ENCODE data around the gene BTBD16.

DNA sequence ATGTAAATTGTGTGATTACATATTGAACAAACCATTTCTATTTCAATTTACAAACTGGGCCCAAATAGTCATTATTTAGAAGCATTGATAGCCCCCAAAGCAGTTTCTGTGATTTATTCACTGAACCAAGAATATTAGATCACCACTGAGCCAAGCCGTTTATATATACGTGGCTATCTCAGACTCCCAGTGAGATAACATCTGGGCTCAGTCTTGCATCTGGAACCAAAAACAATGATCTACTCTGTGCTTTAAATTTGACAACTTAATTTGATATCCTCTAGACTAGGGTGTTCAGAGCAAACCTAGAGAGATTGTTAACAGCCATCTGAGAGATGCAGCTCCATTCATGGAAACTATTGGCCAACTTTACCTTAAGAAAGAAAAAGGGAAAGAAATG is 41.4 kb upstream of the BTBD16 start:
- TF ChIP-seq CTCF (IDR thresholded peaks at IDR 0.05), result no peak
- TF ChIP-seq REST (IDR thresholded peaks at IDR 0.05; ENCODE audit: insufficient read depth in 1 of 2, low read depth in 2 of 2, low read length in 1 of 2), result no peak
- no peak for TF ChIP-seq SIN3A (IDR thresholded peaks at IDR 0.05; ENCODE audit: borderline replicate concordance, insufficient read depth, low read depth, low read length)

Measured in Panc1 (cell line).